Body of pancreas (tissue), 4 donors: Measurements from ENCODE around the gene ABI3BP. TPM values are rescaled to one million over a fixed set of nuclear protein-coding genes. Genes with fewer than 3 reads are reported as not detected.

Source experiments
- ATAC-seq: fragments of 150-250 bp; one replicate; pipeline ENCODE4 v1.9.1; 2016
- DNase-seq, 4 donors: peaks; one replicate each; pipeline ENCODE4 v3.0.0-alpha.2; 2019
- H3K27ac ChIP-seq, 4 donors: fragments of 200-600 bp; sonication (generic); 1 replicate in 3 of 4; 2 replicates in 1 of 4; pipeline versions ENCODE4 v1.5.1 to v1.6.1; 2016 to 2019; ENCODE audit warnings: mild to moderate bottlenecking in 1 of 4, mixed read lengths in 1 of 4, moderate library complexity in 1 of 4
- H3K27me3 ChIP-seq, 2 donors: fragments of 200-600 bp; sonication (generic); one replicate each; pipeline ENCODE4 v1.6.0; 2016; ENCODE audit warnings: mild to moderate bottlenecking in 1 of 2
- H3K36me3 ChIP-seq, 2 donors: fragments of 200-600 bp; sonication (generic); replicated peaks in 1 of 2; 2 replicates each; pipeline ENCODE4 v1.5.1; 2016; ENCODE audit warnings: low read depth in 2 of 2; ENCODE audit not compliant: insufficient read depth in 1 of 2
- H3K4me1 ChIP-seq: fragments of 200-600 bp; sonication (generic); one replicate; pipeline ENCODE4 v1.6.0; 2016
- H3K4me3 ChIP-seq, 2 donors: fragments of 200-600 bp; sonication (generic); 1 replicate in 1 of 2; 2 replicates in 1 of 2; pipeline ENCODE4 v1.5.1; 2016 to 2019
- H3K9me3 ChIP-seq, 3 donors: fragments of 200-600 bp; sonication (generic); 1 replicate in 2 of 3; 2 replicates in 1 of 3; pipeline ENCODE4 v1.5.1; 2016
- POLR2A ChIP-seq, 3 donors: fragments of 450-650 bp; IDR thresholded peaks; one replicate each; pipeline ENCODE4 v1.6.1; 2016; ENCODE audit warnings: antibody characterized with exemption in 3 of 3, mild to moderate bottlenecking in 2 of 3
- WGBS, 2 donors: methylation state at CpG; one replicate each; pipeline ENCODE4 v1.1.5; 2017; 5-methylcytosine and 5-hydroxymethylcytosine counted together
- intact Hi-C: fragments of 100-400 bp; cut with DNase I; formaldehyde crosslinking; loops from one replicate; pipeline ENCODE4 v1.15.1; 2023
- total RNA-seq, 2 donors: library from RNA; depleted of rRNA; stranded (reverse); fragments of >200 nt; gene quantifications; one replicate each; pipeline ENCODE4 v1.1.0, GENCODE V29; 2016
- TF ChIP-seq, protein P1 (sequence below), 7 experiments: fragments of 450-650 bp in 4 of 7; fragments of 200-600 bp in 3 of 7; sonication (generic) in 3 of 7; IDR thresholded peaks; one replicate each; pipeline ENCODE4 v1.5.1; 2016 to 2019; ENCODE audit warnings: antibody characterized with exemption in 7 of 7

Gene ABI3BP
- total RNA-seq, 2 donors from 2014 or later: 9.3 to 19.8 TPM

DNA sequence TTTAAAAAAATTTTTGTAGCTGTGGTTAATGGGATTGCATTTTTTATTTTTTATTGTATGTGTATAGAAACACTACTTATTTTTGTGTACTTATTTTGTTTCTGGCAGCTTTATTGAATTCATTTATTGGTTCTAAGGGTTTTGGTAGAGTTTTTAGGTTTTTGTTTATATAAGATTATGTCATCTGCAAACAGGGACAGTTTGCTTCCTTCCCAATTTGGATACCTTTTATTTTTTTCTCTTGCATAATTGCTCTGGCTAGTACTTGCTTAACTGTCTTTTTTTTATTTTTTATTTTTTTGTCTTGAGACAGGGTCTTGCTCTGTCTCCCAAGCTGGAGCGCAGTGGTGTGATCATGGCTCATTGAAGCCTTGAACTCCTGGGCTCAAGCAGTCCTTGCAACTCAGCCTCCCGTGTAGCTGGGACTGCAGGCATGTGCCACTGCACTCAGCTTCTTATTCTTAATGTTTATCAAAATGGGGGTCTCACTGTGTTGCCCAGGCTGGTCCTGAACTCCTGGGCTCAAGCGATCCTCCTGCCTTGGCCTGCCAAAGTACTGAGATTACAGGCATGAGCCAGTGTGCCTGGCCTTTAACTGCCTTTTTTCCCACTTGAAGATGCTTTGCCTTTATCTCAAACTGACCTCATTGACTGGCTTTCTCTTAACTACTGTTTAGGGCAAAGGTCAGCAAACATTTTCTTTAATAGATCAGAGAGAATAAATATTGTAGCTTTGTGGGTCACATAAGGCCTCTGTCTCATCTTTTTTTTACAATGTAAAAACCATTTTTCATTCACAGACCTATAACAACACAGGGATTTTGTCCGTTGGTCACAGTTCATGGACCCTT is 275.4 kb downstream of the ABI3BP start:
- H3K27ac ChIP-seq: peak overlapping the region in 1 of 4 donors; percentile 40
- peaks cover 28% of the 10 kb centered on the region for H3K4me1 ChIP-seq
- WGBS, 2 donors: 68 to 77% methylated on average over 4 of the region's 4 CpGs
- TF ChIP-seq POLR2A (IDR thresholded peaks at IDR 0.05): no peak
- TF ChIP-seq, protein P1, sequence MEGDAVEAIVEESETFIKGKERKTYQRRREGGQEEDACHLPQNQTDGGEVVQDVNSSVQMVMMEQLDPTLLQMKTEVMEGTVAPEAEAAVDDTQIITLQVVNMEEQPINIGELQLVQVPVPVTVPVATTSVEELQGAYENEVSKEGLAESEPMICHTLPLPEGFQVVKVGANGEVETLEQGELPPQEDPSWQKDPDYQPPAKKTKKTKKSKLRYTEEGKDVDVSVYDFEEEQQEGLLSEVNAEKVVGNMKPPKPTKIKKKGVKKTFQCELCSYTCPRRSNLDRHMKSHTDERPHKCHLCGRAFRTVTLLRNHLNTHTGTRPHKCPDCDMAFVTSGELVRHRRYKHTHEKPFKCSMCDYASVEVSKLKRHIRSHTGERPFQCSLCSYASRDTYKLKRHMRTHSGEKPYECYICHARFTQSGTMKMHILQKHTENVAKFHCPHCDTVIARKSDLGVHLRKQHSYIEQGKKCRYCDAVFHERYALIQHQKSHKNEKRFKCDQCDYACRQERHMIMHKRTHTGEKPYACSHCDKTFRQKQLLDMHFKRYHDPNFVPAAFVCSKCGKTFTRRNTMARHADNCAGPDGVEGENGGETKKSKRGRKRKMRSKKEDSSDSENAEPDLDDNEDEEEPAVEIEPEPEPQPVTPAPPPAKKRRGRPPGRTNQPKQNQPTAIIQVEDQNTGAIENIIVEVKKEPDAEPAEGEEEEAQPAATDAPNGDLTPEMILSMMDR (IDR thresholded peaks at IDR 0.05): no peak
- intact Hi-C loops: no loop called here
- peaks cover 0 to 9% of the 10 kb centered on the region in 2 donors for H3K36me3 ChIP-seq
- ATAC-seq (no peak), DNase-seq (no peak)
- H3K27me3 ChIP-seq: no peaks in the 10 kb centered on the region
- no peaks in the 10 kb centered on the region for H3K9me3 ChIP-seq
- H3K4me3 ChIP-seq: no peak overlapping the region

DNA sequence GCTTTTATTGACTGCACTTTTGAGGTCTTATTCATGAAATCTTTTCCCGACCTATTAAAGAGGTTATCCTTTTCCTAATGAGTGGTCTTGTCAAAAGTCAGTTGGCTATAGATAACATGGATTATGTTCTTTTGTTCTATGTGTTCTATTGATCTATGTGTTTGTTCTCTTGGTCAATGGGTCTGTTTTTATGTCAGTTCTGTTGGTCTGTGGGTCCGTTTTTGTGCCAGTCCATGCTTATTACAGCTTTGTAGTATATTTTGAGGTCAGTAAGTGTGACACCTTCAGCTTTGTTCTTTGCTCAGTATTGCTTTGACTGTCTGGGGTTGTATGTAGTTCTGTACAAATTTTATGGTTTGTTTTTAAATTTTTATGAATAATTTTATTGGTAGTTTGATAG is 276.2 kb downstream of the ABI3BP start:
- TF ChIP-seq, protein P1 (IDR thresholded peaks at IDR 0.05): no peak
- no peak for TF ChIP-seq POLR2A (IDR thresholded peaks at IDR 0.05)
- H3K36me3 ChIP-seq: peaks cover 0 to 6% of the 10 kb centered on the region in 2 donors
- WGBS, 2 donors: 35 to 49% methylated on average over 2 of the region's 2 CpGs
- H3K4me3 ChIP-seq: no peak overlapping the region
- peaks cover 35% of the 10 kb centered on the region for H3K4me1 ChIP-seq
- H3K27ac ChIP-seq: no peak overlapping the region
- H3K27me3 ChIP-seq: no peaks in the 10 kb centered on the region
- intact Hi-C loops: no loop called here
- DNase-seq (no peak), ATAC-seq (no peak)
- no peaks in the 10 kb centered on the region for H3K9me3 ChIP-seq

DNA sequence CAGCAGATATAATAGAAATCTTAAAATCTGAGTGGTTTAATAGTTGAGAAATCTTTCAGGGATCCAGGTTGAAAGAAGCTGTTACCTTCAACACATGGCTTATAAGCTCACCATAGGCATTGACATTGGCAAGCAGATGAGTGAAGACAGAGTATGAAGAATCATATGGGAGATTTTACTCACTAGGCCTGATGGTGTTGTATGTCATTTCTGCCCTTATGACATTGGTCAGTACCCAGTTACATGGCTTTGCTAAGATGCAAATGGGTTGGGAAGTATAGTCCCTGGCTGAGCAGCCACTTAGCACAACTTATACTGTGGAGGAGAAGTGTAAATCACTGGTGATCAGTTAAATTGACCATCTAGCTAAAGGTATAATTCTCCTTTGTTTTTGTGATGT is 278.0 kb downstream of the ABI3BP start:
- no peaks in the 10 kb centered on the region for H3K36me3 ChIP-seq
- H3K27me3 ChIP-seq: no peaks in the 10 kb centered on the region
- intact Hi-C loops: no loop called here
- H3K9me3 ChIP-seq: no peaks in the 10 kb centered on the region
- peaks cover 50% of the 10 kb centered on the region for H3K4me1 ChIP-seq
- TF ChIP-seq POLR2A (IDR thresholded peaks at IDR 0.05): no peak
- TF ChIP-seq, protein P1 (IDR thresholded peaks at IDR 0.05): no peak
- DNase-seq: no peak
- ATAC-seq: no peak
- no peak overlapping the region for H3K27ac ChIP-seq
- no peak overlapping the region for H3K4me3 ChIP-seq

DNA sequence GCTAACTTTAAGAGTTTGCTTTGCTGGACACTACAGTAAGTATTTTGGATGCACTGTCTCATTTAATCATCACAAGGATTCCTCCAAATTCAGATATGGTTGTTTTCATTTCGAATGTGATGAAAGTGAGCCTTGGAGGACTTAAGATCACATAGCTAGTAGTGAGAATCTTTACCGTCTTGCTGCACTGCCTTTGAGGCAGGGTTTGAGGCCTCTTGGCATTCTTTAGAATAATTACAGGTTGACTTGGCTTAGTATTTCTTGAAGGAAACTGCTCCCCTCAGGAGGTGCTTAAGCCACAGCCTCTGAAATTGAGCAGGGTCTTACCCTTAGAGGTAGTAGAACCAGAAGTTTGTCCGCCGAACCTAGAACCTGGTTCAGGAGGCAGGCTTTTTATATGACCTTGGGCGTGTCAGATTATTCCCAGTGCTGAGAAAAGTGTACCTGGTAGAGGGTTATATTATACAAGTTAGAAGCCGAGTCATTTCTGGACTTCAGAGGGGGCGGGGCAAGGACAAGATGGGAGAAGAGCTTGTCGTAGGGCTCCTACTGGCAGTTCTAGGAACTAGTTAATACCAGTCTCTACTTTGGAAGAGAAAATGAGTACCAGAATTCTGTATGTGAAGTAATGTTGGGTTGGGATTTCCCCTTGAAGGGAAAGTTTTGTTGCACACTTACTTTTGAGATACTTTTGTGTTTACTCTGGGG is 282.8 kb downstream of the ABI3BP start:
- Histone ChIP-seq H3K4me3 (peak overlapping the region; percentile 58 to 60), H3K36me3 (no peaks in the 10 kb centered on the region), H3K27ac (peak overlapping the region; percentile 89 to 98 (median 93)), H3K9me3 (no peaks in the 10 kb centered on the region), H3K27me3 (no peaks in the 10 kb centered on the region), H3K4me1 (peaks cover 33% of the 10 kb centered on the region)
- no peak for ATAC-seq
- intact Hi-C loops: no loop called here
- DNase-seq: peak; percentile 22 to 44 (median 38)
- TF ChIP-seq, protein P1 (IDR thresholded peaks at IDR 0.05): no peak
- no peak for TF ChIP-seq POLR2A (IDR thresholded peaks at IDR 0.05)
- 10 to 13% methylated on average over 8 of the region's 8 CpGs for WGBS, 2 donors
